ENCODE measurements around the gene KLHL26.

Gene KLHL26

DNA sequence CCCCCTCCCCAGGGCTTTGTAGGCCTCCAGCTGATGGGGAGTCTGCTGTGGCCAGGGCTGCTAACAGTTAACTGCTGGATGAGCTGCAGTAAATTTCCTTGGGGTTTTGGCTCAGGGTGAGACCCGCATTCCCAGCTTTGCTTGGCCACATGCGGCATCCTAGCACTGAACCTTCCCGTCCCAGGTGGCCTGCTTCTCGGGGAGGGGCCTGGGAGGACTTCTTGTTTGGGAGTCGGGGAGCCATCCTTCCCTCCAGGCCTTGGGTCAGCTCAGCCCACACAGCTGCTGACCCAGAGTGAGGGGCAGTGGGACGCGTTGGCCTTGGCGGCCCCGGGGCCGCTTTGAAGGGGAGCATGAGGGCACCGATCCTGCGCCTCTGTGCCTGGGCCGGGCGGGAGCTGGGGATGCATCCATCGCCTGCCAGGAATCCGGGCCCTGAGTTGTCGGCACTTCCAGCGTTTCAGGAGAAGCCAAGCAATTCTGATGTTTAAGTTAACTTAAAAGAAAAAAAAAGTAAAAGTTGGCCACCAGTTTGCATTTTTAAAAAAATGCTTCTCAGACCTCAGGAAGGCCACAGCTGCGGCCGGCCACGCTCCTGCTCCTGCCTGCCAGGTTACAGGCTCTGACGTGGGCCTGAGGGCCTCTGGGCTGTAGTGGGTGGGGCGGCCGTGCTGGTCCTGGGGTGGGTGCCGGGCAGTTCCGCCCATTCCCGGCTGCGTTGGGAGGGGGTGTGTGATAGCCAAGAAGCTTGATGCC lies 74.3 kb downstream of the KLHL26 start:
- no peak for DNase-seq (ENCODE audit: low read depth)
- H3K4me3 ChIP-seq (ENCODE audit: low read depth, low read length) = no peak overlapping the region
- TF ChIP-seq, protein P1, sequence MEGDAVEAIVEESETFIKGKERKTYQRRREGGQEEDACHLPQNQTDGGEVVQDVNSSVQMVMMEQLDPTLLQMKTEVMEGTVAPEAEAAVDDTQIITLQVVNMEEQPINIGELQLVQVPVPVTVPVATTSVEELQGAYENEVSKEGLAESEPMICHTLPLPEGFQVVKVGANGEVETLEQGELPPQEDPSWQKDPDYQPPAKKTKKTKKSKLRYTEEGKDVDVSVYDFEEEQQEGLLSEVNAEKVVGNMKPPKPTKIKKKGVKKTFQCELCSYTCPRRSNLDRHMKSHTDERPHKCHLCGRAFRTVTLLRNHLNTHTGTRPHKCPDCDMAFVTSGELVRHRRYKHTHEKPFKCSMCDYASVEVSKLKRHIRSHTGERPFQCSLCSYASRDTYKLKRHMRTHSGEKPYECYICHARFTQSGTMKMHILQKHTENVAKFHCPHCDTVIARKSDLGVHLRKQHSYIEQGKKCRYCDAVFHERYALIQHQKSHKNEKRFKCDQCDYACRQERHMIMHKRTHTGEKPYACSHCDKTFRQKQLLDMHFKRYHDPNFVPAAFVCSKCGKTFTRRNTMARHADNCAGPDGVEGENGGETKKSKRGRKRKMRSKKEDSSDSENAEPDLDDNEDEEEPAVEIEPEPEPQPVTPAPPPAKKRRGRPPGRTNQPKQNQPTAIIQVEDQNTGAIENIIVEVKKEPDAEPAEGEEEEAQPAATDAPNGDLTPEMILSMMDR (IDR thresholded peaks at IDR 0.05; ENCODE audit: insufficient read depth, low read depth, low read length, missing control alignments) = no peak

- TF ChIP-seq, protein P1 (IDR thresholded peaks at IDR 0.05; ENCODE audit: insufficient read depth, low read depth, low read length, missing control alignments) = no peak
- no peak for DNase-seq (ENCODE audit: low read depth)
- H3K4me3 ChIP-seq (ENCODE audit: low read depth, low read length) = no peak overlapping the region
Measured at GRCh38 chr19:18711893-18712292, 75.1 kb downstream of the KLHL26 start.

DNA sequence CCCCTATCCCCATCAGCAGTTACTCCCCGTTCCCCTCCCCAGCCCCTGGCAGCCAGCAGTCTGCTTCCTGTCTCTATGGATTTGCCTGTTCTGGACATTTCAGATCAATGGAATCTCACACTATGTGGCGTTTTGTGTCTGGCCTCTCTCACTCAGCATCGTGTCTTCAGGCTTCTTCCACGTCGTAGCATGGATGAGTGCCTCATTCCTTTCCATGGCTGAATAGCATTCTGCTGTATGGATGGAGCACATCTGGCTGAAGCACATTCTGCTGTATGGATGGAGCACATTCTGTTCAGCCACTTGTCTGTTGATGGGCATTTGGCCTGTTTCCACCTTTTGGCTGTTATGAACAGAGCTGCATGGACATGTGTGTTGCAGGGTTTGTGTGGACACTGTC lies 76.2 kb downstream of the KLHL26 start:
- no peak for DNase-seq (ENCODE audit: low read depth)
- no peak overlapping the region for H3K4me3 ChIP-seq (ENCODE audit: low read depth, low read length)
- TF ChIP-seq, protein P1 (IDR thresholded peaks at IDR 0.05; ENCODE audit: insufficient read depth, low read depth, low read length, missing control alignments) = no peak

DNA sequence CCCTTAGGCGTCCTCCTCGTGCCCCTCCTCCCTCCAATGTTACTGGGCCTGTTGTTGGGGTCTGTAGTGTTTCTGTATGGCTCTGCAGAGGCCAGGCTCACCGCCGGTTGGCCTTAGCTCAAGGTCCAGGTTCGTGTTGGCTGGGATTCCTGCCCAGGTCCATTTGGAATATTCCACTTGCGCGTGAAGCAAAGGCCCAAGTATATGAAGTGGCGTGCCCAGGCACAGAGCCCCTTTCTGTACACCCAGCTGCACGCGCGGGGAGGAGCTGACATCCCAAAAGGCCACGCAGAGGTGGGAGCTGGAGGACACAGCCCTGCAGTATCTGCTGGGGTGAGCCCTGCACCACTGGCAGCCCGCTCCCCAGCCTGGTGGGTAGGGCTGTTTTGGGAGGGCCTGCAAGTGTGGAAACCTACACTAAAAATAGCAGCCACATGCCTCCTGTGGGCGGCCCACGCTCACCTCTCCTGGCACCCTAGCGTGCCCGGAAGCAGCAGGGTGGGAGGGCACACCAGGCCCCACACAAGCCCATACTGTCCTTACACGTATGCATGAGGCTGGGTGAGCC lies 76.8 kb downstream of the KLHL26 start:
- no peak for DNase-seq (ENCODE audit: low read depth)
- TF ChIP-seq, protein P1 (IDR thresholded peaks at IDR 0.05; ENCODE audit: insufficient read depth, low read depth, low read length, missing control alignments) = no peak
- H3K4me3 ChIP-seq (ENCODE audit: low read depth, low read length) = no peak overlapping the region

- TF ChIP-seq, protein P1 (IDR thresholded peaks at IDR 0.05; ENCODE audit: insufficient read depth, low read depth, low read length, missing control alignments) = no peak
- no peak overlapping the region for H3K4me3 ChIP-seq (ENCODE audit: low read depth, low read length)
- DNase-seq (ENCODE audit: low read depth) = no peak
Measured at GRCh38 chr19:18715416-18715815, 78.6 kb downstream of the KLHL26 start.

GRCh38 chr19:18716857-18717256 lies 80.0 kb downstream of the KLHL26 start:
- no peak for DNase-seq (ENCODE audit: low read depth)
- H3K4me3 ChIP-seq (ENCODE audit: low read depth, low read length) = no peak overlapping the region
- TF ChIP-seq, protein P1 (IDR thresholded peaks at IDR 0.05; ENCODE audit: insufficient read depth, low read depth, low read length, missing control alignments) = no peak
